GM19467 (cell line): Measurements from ENCODE around the gene LIPC.

ENCODE experiments used
- ATAC-seq: cut with Tn5 transposase; IDR thresholded peaks from one replicate; pipeline ENCODE4 v1.9.1; 2021; ENCODE audit warnings: mild to moderate bottlenecking, moderate library complexity; ENCODE audit not compliant: unreplicated experiment

LIPC gene

GRCh38 chr15:58530056-58530590 lies 98.3 kb downstream of the LIPC start:
- no peak for ATAC-seq

GRCh38 chr15:58532126-58532525 lies 100.3 kb downstream of the LIPC start:
- no peak for ATAC-seq

- no peak for ATAC-seq
Measured at GRCh38 chr15:58534556-58534955, 102.8 kb downstream of the LIPC start.

- ATAC-seq: no peak
Measured at GRCh38 chr15:58535337-58535736, 103.5 kb downstream of the LIPC start.

- no peak for ATAC-seq
Measured at GRCh38 chr15:58535894-58536293, 104.1 kb downstream of the LIPC start.

GRCh38 chr15:58536414-58536813 lies 104.6 kb downstream of the LIPC start:
- no peak for ATAC-seq

- ATAC-seq: no peak
Measured at GRCh38 chr15:58537033-58537432, 105.2 kb downstream of the LIPC start.

GRCh38 chr15:58538225-58538727 lies 106.5 kb downstream of the LIPC start:
- ATAC-seq: no peak

- no peak for ATAC-seq
Measured at GRCh38 chr15:58538901-58539300, 107.1 kb downstream of the LIPC start.

GRCh38 chr15:58539548-58539947 lies 107.8 kb downstream of the LIPC start:
- ATAC-seq: no peak

GRCh38 chr15:58541410-58542087 lies 109.8 kb downstream of the LIPC start:
- ATAC-seq: no peak

GRCh38 chr15:58543664-58544335 lies 112.0 kb downstream of the LIPC start:
- no peak for ATAC-seq

- no peak for ATAC-seq
Measured at GRCh38 chr15:58544756-58545155, 113.0 kb downstream of the LIPC start.

GRCh38 chr15:58545307-58546065 lies 113.7 kb downstream of the LIPC start:
- no peak for ATAC-seq

- ATAC-seq: no peak
Measured at GRCh38 chr15:58546066-58546591, 114.3 kb downstream of the LIPC start.

- no peak for ATAC-seq
Measured at GRCh38 chr15:58546635-58547627, 115.1 kb downstream of the LIPC start.

- no peak for ATAC-seq
Measured at GRCh38 chr15:58547628-58548307, 116.0 kb downstream of the LIPC start.

GRCh38 chr15:58548308-58549012 lies 116.7 kb downstream of the LIPC start:
- ATAC-seq: no peak
